WTC11 (cell line): ENCODE results near the gene ANAPC16. TPM values are rescaled to one million over a fixed set of nuclear protein-coding genes. Genes with fewer than 3 reads are reported as not detected.

Experiments used
- ATAC-seq: fragments of 200-7000 bp; cut with Tn5 transposase; 2 replicates; pipeline ENCODE4 v1.10.0; 2021; ENCODE audit warnings: mild to moderate bottlenecking, moderate library complexity
- CTCF ChIA-PET: fragments of 300-600 bp; sonication (Branson Sonifier 250); formaldehyde crosslinking; loops from one replicate; lab custom pipeline; 2021; ENCODE audit warnings: antibody characterized with exemption; lab: Charles Lee
- POLR2A ChIA-PET: fragments of 350-600 bp; sonication (Branson Sonifier 250); formaldehyde crosslinking; loops from one replicate; lab custom pipeline; 2021; ENCODE audit warnings: antibody characterized with exemption; lab: Charles Lee
- DNase-seq: peaks from one replicate; pipeline ENCODE4 v3.0.0; 2021; ENCODE audit warnings: low spot score
- H3K27ac Mint-ChIP-seq: 2 replicates; pipeline ENCODE4 v1.8.0; 2021; ENCODE audit warnings: mixed read lengths
- H3K27me3 Mint-ChIP-seq: 2 replicates; pipeline ENCODE4 v1.8.0; 2021; ENCODE audit warnings: low read depth, mild to moderate bottlenecking, moderate library complexity, mixed read lengths
- H3K36me3 Mint-ChIP-seq: 2 replicates; pipeline ENCODE4 v1.8.0; 2021; ENCODE audit warnings: mixed read lengths
- H3K4me1 Mint-ChIP-seq: 2 replicates; pipeline ENCODE4 v1.8.0; 2022; ENCODE audit warnings: mixed read lengths
- H3K4me3 Mint-ChIP-seq: 2 replicates; pipeline ENCODE4 v1.8.0; 2021; ENCODE audit warnings: mild to moderate bottlenecking, moderate library complexity, mixed read lengths
- H3K9me3 Mint-ChIP-seq: 2 replicates; pipeline ENCODE4 v1.8.0; 2021; ENCODE audit warnings: mixed read lengths
- ETV6 ChIP-seq: sonication (generic); formaldehyde crosslinking; IDR thresholded peaks from 2 replicates; pipeline ENCODE4 v1.8.1; 2022; ENCODE audit warnings: mild to moderate bottlenecking, missing genetic modification reagents
- FOXP1 ChIP-seq: sonication (generic); formaldehyde crosslinking; IDR thresholded peaks from 2 replicates; pipeline ENCODE4 v1.8.0; 2022; ENCODE audit warnings: missing genetic modification reagents, mild to moderate bottlenecking, moderate library complexity, borderline replicate concordance
- FOXP4 ChIP-seq: sonication (generic); formaldehyde crosslinking; IDR thresholded peaks from 2 replicates; pipeline ENCODE4 v1.8.0; 2022; ENCODE audit warnings: mild to moderate bottlenecking, missing genetic modification reagents
- GTF2I ChIP-seq: fragments of 250-450 bp; sonication (Bioruptor Pico); conservative IDR thresholded peaks from 2 replicates; pipeline ENCODE4 v1.4.0; 2021; ENCODE audit warnings: mild to moderate bottlenecking
- IRF2 ChIP-seq: sonication (generic); formaldehyde crosslinking; IDR thresholded peaks from 2 replicates; pipeline ENCODE4 v1.8.0; 2022; ENCODE audit warnings: low read depth, missing genetic modification reagents, borderline replicate concordance
- JAZF1 ChIP-seq: fragments of 250-450 bp; sonication (Bioruptor Pico); IDR thresholded peaks from 2 replicates; pipeline ENCODE4 v1.9.0; 2021; ENCODE audit warnings: moderate library complexity, mild to moderate bottlenecking, inconsistent platforms
- MAX ChIP-seq: sonication (generic); formaldehyde crosslinking; IDR thresholded peaks from 2 replicates; pipeline ENCODE4 v1.8.0; 2022; ENCODE audit warnings: mild to moderate bottlenecking, missing genetic modification reagents
- MYBL2 ChIP-seq: sonication (generic); formaldehyde crosslinking; IDR thresholded peaks from 2 replicates; pipeline ENCODE4 v1.8.1; 2023; ENCODE audit warnings: mild to moderate bottlenecking, moderate library complexity, missing genetic modification reagents
- NFYB ChIP-seq: sonication (generic); formaldehyde crosslinking; conservative IDR thresholded peaks from 2 replicates; pipeline ENCODE4 v1.8.0; 2022; ENCODE audit warnings: low read depth, missing genetic modification reagents
- PRRX2 ChIP-seq: fragments of 250-450 bp; sonication (Bioruptor Pico); IDR thresholded peaks from 2 replicates; pipeline ENCODE4 v1.8.0; 2021; ENCODE audit warnings: mild to moderate bottlenecking
- SMAD4 ChIP-seq: sonication (generic); formaldehyde crosslinking; IDR thresholded peaks from 2 replicates; pipeline ENCODE4 v1.8.0; 2022; ENCODE audit warnings: mild to moderate bottlenecking, missing genetic modification reagents
- SP1 ChIP-seq: sonication (generic); formaldehyde crosslinking; conservative IDR thresholded peaks from 2 replicates; pipeline ENCODE4 v1.8.1; 2022; ENCODE audit warnings: missing genetic modification reagents
- USF1 ChIP-seq: sonication (generic); formaldehyde crosslinking; IDR thresholded peaks from 2 replicates; pipeline ENCODE4 v1.8.0; 2022; ENCODE audit warnings: mild to moderate bottlenecking, missing genetic modification reagents
- ZBTB43 ChIP-seq: sonication (generic); formaldehyde crosslinking; IDR thresholded peaks from 2 replicates; pipeline ENCODE4 v1.8.1; 2023; ENCODE audit warnings: mild to moderate bottlenecking, missing genetic modification reagents
- ZNF138 ChIP-seq: sonication (generic); formaldehyde crosslinking; conservative IDR thresholded peaks from 2 replicates; pipeline ENCODE4 v1.8.1; 2022; ENCODE audit warnings: mild to moderate bottlenecking, moderate library complexity, missing genetic modification reagents
- ZNF232 ChIP-seq: sonication (generic); formaldehyde crosslinking; IDR thresholded peaks from 2 replicates; pipeline ENCODE4 v1.8.0; 2022; ENCODE audit warnings: mild to moderate bottlenecking, missing genetic modification reagents
- ZNF416 ChIP-seq: fragments of 250-450 bp; sonication (Bioruptor Pico); IDR thresholded peaks from 2 replicates; pipeline ENCODE4 v1.9.0; 2021; ENCODE audit warnings: mild to moderate bottlenecking, inconsistent platforms
- ZNF423 ChIP-seq: fragments of 250-450 bp; sonication (Bioruptor Pico); IDR thresholded peaks from 2 replicates; pipeline ENCODE4 v2.1.2; 2022; ENCODE audit warnings: mild to moderate bottlenecking, moderate library complexity
- total RNA-seq: library from RNA; stranded (reverse); gene quantifications from 3 replicates; pipeline ENCODE4 v1.2.3, GENCODE V29; 2021
- TF ChIP-seq, protein P1 (sequence below): fragments of 200-600 bp; IDR thresholded peaks from 2 replicates; pipeline ENCODE4 v1.8.0; 2022; ENCODE audit warnings: antibody characterized with exemption
- TF ChIP-seq, protein P2 (sequence below): sonication (generic); formaldehyde crosslinking; IDR thresholded peaks from 2 replicates; pipeline ENCODE4 v1.8.1; 2022; ENCODE audit warnings: missing genetic modification reagents, borderline replicate concordance
- TF ChIP-seq, protein P3 (sequence below): sonication (generic); formaldehyde crosslinking; IDR thresholded peaks from 2 replicates; pipeline ENCODE4 v1.8.1; 2022; ENCODE audit warnings: low read depth, mild to moderate bottlenecking, moderate library complexity, missing genetic modification reagents, borderline replicate concordance
- TF ChIP-seq, protein P4 (sequence below): fragments of 250-450 bp; sonication (Bioruptor Pico); IDR thresholded peaks from 2 replicates; pipeline ENCODE4 v1.9.0; 2021; ENCODE audit warnings: mild to moderate bottlenecking
- TF ChIP-seq, protein P5 (sequence below): sonication (generic); formaldehyde crosslinking; IDR thresholded peaks from 2 replicates; pipeline ENCODE4 v1.8.1; 2022; ENCODE audit warnings: mild to moderate bottlenecking, moderate library complexity, missing genetic modification reagents

Gene ANAPC16
- total RNA-seq, 1 experiment from 2014 or later = 52.3 TPM

- H3K27me3 Mint-ChIP-seq = no peaks in the 10 kb centered on the region; the same call in 1 of the 2 replicates
- peak overlapping the region; percentile 95 for H3K27ac Mint-ChIP-seq
- ATAC-seq (peak; percentile 2), DNase-seq (no peak)
- no peaks in the 10 kb centered on the region for H3K36me3 Mint-ChIP-seq
- POLR2A ChIA-PET = interaction anchor here (0.6 to 3.9 kb wide), 24 partner anchors 9 to 192 kb away, joined by 3 to 182 read pairs (median 5); partner anchors contain the start of genes ANAPC16, ASCC1 and DDIT4
- peak overlapping the region; percentile 64 for H3K4me3 Mint-ChIP-seq
- no peaks in the 10 kb centered on the region for H3K9me3 Mint-ChIP-seq
- CTCF ChIA-PET = interaction anchor here (1.0 to 6.1 kb wide), 20 partner anchors 8 to 212 kb away, joined by 3 to 75 read pairs (median 4); partner anchors contain the start of gene DDIT4
- peaks cover 70% of the 10 kb centered on the region for H3K4me1 Mint-ChIP-seq
- TF ChIP-seq, protein P1, sequence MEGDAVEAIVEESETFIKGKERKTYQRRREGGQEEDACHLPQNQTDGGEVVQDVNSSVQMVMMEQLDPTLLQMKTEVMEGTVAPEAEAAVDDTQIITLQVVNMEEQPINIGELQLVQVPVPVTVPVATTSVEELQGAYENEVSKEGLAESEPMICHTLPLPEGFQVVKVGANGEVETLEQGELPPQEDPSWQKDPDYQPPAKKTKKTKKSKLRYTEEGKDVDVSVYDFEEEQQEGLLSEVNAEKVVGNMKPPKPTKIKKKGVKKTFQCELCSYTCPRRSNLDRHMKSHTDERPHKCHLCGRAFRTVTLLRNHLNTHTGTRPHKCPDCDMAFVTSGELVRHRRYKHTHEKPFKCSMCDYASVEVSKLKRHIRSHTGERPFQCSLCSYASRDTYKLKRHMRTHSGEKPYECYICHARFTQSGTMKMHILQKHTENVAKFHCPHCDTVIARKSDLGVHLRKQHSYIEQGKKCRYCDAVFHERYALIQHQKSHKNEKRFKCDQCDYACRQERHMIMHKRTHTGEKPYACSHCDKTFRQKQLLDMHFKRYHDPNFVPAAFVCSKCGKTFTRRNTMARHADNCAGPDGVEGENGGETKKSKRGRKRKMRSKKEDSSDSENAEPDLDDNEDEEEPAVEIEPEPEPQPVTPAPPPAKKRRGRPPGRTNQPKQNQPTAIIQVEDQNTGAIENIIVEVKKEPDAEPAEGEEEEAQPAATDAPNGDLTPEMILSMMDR = no peak
- TF ChIP-seq, protein P2, sequence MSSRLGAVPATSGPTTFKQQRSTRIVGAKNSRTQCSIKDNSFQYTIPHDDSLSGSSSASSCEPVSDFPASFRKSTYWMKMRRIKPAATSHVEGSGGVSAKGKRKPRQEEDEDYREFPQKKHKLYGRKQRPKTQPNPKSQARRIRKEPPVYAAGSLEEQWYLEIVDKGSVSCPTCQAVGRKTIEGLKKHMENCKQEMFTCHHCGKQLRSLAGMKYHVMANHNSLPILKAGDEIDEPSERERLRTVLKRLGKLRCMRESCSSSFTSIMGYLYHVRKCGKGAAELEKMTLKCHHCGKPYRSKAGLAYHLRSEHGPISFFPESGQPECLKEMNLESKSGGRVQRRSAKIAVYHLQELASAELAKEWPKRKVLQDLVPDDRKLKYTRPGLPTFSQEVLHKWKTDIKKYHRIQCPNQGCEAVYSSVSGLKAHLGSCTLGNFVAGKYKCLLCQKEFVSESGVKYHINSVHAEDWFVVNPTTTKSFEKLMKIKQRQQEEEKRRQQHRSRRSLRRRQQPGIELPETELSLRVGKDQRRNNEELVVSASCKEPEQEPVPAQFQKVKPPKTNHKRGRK = no peak
- TF ChIP-seq ZNF138 (CRISPR knock-in tag) (no peak), IRF2 (no peak), SP1 (CRISPR knock-in tag) (peak; percentile 90), PRRX2 (CRISPR knock-in tag) (no peak), USF1 (CRISPR knock-in tag) (peak; percentile 27; the same call in 1 of the 2 replicates), FOXP4 (CRISPR knock-in tag) (peak; percentile 71; the same call in 1 of the 2 replicates), ZBTB43 (CRISPR knock-in tag) (peak; percentile 77; the same call in 1 of the 2 replicates), MAX (CRISPR knock-in tag) (peak; percentile 84; the same call in 1 of the 2 replicates), FOXP1 (CRISPR knock-in tag) (peak; percentile 82), MYBL2 (CRISPR knock-in tag) (0 out of 2 replicates have a peak, but pooled peaks have one; percentile 67), ZNF423 (CRISPR knock-in tag) (peak; percentile 82), ZNF232 (CRISPR knock-in tag) (peak; percentile 77; the same call in 1 of the 2 replicates), SMAD4 (CRISPR knock-in tag) (no peak), ETV6 (CRISPR knock-in tag) (peak; percentile 52; the same call in 1 of the 2 replicates), JAZF1 (CRISPR knock-in tag) (no peak), GTF2I (no peak), ZNF416 (no peak), NFYB (CRISPR knock-in tag) (peak; percentile 31; the same call in 1 of the 2 replicates)
- TF ChIP-seq, protein P3, sequence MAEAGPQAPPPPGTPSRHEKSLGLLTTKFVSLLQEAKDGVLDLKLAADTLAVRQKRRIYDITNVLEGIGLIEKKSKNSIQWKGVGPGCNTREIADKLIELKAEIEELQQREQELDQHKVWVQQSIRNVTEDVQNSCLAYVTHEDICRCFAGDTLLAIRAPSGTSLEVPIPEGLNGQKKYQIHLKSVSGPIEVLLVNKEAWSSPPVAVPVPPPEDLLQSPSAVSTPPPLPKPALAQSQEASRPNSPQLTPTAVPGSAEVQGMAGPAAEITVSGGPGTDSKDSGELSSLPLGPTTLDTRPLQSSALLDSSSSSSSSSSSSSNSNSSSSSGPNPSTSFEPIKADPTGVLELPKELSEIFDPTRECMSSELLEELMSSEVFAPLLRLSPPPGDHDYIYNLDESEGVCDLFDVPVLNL (CRISPR knock-in tag) = no peak
- TF ChIP-seq, protein P4, sequence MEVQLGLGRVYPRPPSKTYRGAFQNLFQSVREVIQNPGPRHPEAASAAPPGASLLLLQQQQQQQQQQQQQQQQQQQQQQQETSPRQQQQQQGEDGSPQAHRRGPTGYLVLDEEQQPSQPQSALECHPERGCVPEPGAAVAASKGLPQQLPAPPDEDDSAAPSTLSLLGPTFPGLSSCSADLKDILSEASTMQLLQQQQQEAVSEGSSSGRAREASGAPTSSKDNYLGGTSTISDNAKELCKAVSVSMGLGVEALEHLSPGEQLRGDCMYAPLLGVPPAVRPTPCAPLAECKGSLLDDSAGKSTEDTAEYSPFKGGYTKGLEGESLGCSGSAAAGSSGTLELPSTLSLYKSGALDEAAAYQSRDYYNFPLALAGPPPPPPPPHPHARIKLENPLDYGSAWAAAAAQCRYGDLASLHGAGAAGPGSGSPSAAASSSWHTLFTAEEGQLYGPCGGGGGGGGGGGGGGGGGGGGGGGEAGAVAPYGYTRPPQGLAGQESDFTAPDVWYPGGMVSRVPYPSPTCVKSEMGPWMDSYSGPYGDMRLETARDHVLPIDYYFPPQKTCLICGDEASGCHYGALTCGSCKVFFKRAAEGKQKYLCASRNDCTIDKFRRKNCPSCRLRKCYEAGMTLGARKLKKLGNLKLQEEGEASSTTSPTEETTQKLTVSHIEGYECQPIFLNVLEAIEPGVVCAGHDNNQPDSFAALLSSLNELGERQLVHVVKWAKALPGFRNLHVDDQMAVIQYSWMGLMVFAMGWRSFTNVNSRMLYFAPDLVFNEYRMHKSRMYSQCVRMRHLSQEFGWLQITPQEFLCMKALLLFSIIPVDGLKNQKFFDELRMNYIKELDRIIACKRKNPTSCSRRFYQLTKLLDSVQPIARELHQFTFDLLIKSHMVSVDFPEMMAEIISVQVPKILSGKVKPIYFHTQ (CRISPR knock-in tag) = no peak
- TF ChIP-seq, protein P5, sequence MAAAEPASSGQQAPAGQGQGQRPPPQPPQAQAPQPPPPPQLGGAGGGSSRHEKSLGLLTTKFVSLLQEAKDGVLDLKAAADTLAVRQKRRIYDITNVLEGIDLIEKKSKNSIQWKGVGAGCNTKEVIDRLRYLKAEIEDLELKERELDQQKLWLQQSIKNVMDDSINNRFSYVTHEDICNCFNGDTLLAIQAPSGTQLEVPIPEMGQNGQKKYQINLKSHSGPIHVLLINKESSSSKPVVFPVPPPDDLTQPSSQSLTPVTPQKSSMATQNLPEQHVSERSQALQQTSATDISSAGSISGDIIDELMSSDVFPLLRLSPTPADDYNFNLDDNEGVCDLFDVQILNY (CRISPR knock-in tag) = 0 out of 2 replicates have a peak, but pooled peaks have one; percentile 18
These were observed 45.4 kb downstream of the ANAPC16 start for GRCh38 chr10:72260976-72261783.
